Gastrocnemius medialis (tissue), 4 donors: ENCODE measurements around the gene KIF17. TPM values are rescaled to one million over a fixed set of nuclear protein-coding genes. Genes with fewer than 3 reads are reported as not detected.

ENCODE experiments used
- ATAC-seq, 2 donors: fragments of 150-250 bp; one replicate each; pipeline ENCODE4 v1.9.1; 2016
- DNase-seq, 2 donors: peaks; one replicate each; pipeline ENCODE4 v3.0.0-alpha.2; 2019
- H3K27ac ChIP-seq, 4 donors: fragments of 200-600 bp; sonication (generic); 1 replicate in 1 of 4; 2 replicates in 3 of 4; pipeline ENCODE4 v1.5.1; 2016 to 2018; ENCODE audit warnings: mild to moderate bottlenecking in 2 of 4, moderate library complexity in 1 of 4
- H3K27me3 ChIP-seq, 3 donors: fragments of 200-600 bp; sonication (generic) in 2 of 3; 1 replicate in 1 of 3; 2 replicates in 2 of 3; pipeline versions ENCODE4 v1.5.1 to v1.6.0; 2016 to 2019; ENCODE audit warnings: mild to moderate bottlenecking in 1 of 3, moderate library complexity in 1 of 3
- H3K36me3 ChIP-seq, 2 donors: fragments of 200-600 bp; sonication (generic) in 1 of 2; one replicate each; pipeline ENCODE4 v1.5.1; 2017 to 2018
- H3K4me1 ChIP-seq, 2 donors: fragments of 200-600 bp; sonication (generic) in 1 of 2; one replicate each; pipeline ENCODE4 v1.5.1; 2016 to 2017; ENCODE audit warnings: mild to moderate bottlenecking in 2 of 2
- H3K4me3 ChIP-seq, 4 donors: fragments of 200-600 bp; sonication (generic) in 3 of 4; 1 replicate in 1 of 4; 2 replicates in 3 of 4; pipeline ENCODE4 v1.5.1; 2016 to 2019; ENCODE audit warnings: mild to moderate bottlenecking in 2 of 4
- H3K9me3 ChIP-seq, 3 donors: fragments of 200-600 bp; sonication (generic) in 2 of 3; 1 replicate in 1 of 3; 2 replicates in 2 of 3; pipeline ENCODE4 v1.5.1; 2016 to 2019
- CTCF ChIP-seq, 5 experiments: fragments of 450-650 bp in 3 of 5; fragments of 200-600 bp in 2 of 5; sonication (generic) in 2 of 5; IDR thresholded peaks in 4 of 5; conservative IDR thresholded peaks in 1 of 5; 1 replicate in 4 of 5; 2 replicates in 1 of 5; pipeline ENCODE4 v1.5.1; 2016 to 2019; ENCODE audit warnings: antibody characterized with exemption in 5 of 5, mild to moderate bottlenecking in 3 of 5, moderate library complexity in 3 of 5
- POLR2A ChIP-seq, 2 donors: fragments of 450-650 bp; IDR thresholded peaks; one replicate each; pipeline ENCODE4 v1.6.1; 2017; ENCODE audit warnings: antibody characterized with exemption in 2 of 2, mild to moderate bottlenecking in 2 of 2, moderate library complexity in 2 of 2
- in situ Hi-C, 4 donors: fragments of 200-750 bp; cut with MboI; loops; one replicate each; pipeline versions ENCODE4 v1.15.0 to v1.8.0; 2017; ENCODE audit warnings: low sequenced_read_pairs in 4 of 4
- intact Hi-C: fragments of 100-400 bp; cut with DNase I; formaldehyde crosslinking; loops from one replicate; pipeline ENCODE4 v1.15.1; 2023; ENCODE audit warnings: low total_unique reads
- total RNA-seq, 4 donors: library from RNA; depleted of rRNA; stranded (reverse); fragments of >200 nt; gene quantifications; one replicate each; pipeline versions ENCODE4 v1.1.0 to v1.2.3, GENCODE V29; 2016

KIF17 gene
- total RNA-seq, 4 donors from 2014 or later: 2.6 to 3.8 (median 3.0) TPM

DNA sequence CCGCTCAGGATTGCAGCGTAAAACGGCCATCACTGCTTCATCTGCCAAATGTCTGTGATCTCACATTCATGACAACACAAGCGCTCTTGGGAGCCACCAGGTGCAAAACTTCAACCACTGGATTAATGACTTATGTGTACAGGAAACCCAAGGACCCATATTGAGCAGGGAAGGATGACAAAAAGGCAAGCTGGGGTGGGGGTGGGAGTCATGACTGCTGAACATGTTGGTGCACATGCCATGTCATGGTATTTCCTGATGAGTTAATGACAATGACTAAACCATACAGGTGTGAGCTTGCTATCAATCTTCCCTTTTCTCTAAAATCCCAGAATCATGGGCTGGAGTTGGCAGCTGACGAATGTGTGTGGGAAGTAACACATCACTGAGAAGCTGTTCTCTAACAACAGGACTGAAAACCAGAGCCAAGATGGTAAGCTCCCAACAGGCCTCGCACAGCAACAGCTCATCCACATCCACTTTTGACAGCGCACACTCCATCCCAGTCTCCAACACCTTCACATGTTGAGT is 17.8 kb upstream of the KIF17 start:
- H3K9me3 ChIP-seq: no peaks in the 10 kb centered on the region
- peaks cover 0 to 10% (median 7%) of the 10 kb centered on the region in 3 donors for H3K27me3 ChIP-seq
- H3K36me3 ChIP-seq: peaks cover 0 to 9% of the 10 kb centered on the region in 2 donors
- ATAC-seq: no peak
- no peak overlapping the region for H3K27ac ChIP-seq
- H3K4me1 ChIP-seq: peaks cover 21 to 28% of the 10 kb centered on the region in 2 donors
- H3K4me3 ChIP-seq: no peak overlapping the region
- in situ Hi-C loops: no loop called here
- intact Hi-C loops: no loop called here
- TF ChIP-seq CTCF (IDR thresholded peaks at IDR 0.05 in 4 of 5, conservative IDR thresholded peaks at IDR 0.05 in 1 of 5): no peak
- no peak for TF ChIP-seq POLR2A (IDR thresholded peaks at IDR 0.05)
- DNase-seq: no peak

GRCh38 chr1:20733360-20733975 is 15.7 kb upstream of the KIF17 start:
- TF ChIP-seq POLR2A (IDR thresholded peaks at IDR 0.05) (no peak), CTCF (IDR thresholded peaks at IDR 0.05 in 4 of 5, conservative IDR thresholded peaks at IDR 0.05 in 1 of 5) (no peak)
- ATAC-seq (peak; percentile 28 to 48), DNase-seq (no peak)
- Histone ChIP-seq H3K4me1 (peaks cover 8 to 15% of the 10 kb centered on the region in 2 donors), H3K27me3 (peaks cover 0 to 13% (median 7%) of the 10 kb centered on the region in 3 donors), H3K36me3 (peaks cover 0 to 9% of the 10 kb centered on the region in 2 donors), H3K9me3 (no peaks in the 10 kb centered on the region), H3K27ac (peak overlapping the region in 3 of 4 donors; percentile 26 to 59 (median 52)), H3K4me3 (peak overlapping the region; percentile 55 to 62 (median 58))
- in situ Hi-C loops (no loop called here), intact Hi-C loops (loop anchor here (5.0 kb wide), 2 partner anchors 54 to 211 kb away; partner anchors contain the start of gene HP1BP3)

- Histone ChIP-seq H3K9me3 (no peaks in the 10 kb centered on the region), H3K4me1 (peaks cover 8 to 15% of the 10 kb centered on the region in 2 donors), H3K27ac (peak within 1 kb of the TSS in 3 of 4 donors; percentile 26 to 59 (median 52)), H3K36me3 (peaks cover 0 to 9% of the 10 kb centered on the region in 2 donors), H3K27me3 (peaks cover 0 to 13% (median 7%) of the 10 kb centered on the region in 3 donors), H3K4me3 (peak within 1 kb of the TSS; percentile 55 to 62 (median 58))
- DNase-seq (peak; percentile 64 to 77), ATAC-seq (peak; percentile 85 to 87)
- no peak for TF ChIP-seq POLR2A (IDR thresholded peaks at IDR 0.05)
- peak in 4 of 5 experiments; percentile 17 to 42 (median 24) for TF ChIP-seq CTCF (IDR thresholded peaks at IDR 0.05 in 4 of 5, conservative IDR thresholded peaks at IDR 0.05 in 1 of 5)
- intact Hi-C loops (loop anchor here (1.0 to 5.0 kb wide), 3 partner anchors 35 to 210 kb away; partner anchors contain the start of gene HP1BP3), in situ Hi-C loops (no loop called here)
Measured at GRCh38 chr1:20732588-20733359, 15.0 kb upstream of the KIF17 start, which contains the start of gene SH2D5. Gene SH2D5 (minus strand): TSS chr1:20732703. CDS start chr1:20728044, 4,659 bp downstream.

DNA sequence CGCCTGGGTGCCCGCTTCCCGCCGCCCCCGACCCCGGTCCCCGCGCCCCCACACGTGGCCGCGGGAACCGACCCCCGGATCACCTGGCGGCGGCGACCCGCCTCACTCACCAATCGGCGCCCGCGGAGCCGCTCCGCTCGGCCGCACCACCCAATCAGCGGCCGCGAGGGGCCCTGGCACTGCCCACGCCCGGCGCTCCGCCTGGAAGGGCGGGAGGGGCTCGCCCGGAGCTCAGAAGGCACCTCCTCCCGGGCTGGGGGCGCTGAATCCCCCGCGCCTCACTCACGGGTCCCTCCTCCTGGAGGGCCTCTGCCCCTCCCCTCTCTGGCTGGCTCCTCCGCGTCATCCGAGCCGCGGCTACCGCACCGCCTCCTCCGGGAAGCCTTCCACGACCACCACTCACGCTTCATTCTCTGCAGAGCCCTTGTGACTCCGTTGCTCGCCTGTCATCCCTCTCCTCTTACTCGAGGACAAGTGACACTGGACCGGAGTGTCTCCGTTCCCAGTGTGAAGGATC is 14.3 kb upstream of the KIF17 start:
- DNase-seq: no peak
- TF ChIP-seq POLR2A (IDR thresholded peaks at IDR 0.05) (no peak), CTCF (IDR thresholded peaks at IDR 0.05 in 4 of 5, conservative IDR thresholded peaks at IDR 0.05 in 1 of 5) (no peak)
- peak overlapping the region in 1 of 4 donors; percentile 59 for H3K27ac ChIP-seq
- peak overlapping the region; percentile 55 to 62 (median 58) for H3K4me3 ChIP-seq
- in situ Hi-C loops (no loop called here), intact Hi-C loops (loop anchor here (1.0 to 5.0 kb wide), 3 partner anchors 35 to 210 kb away; partner anchors contain the start of gene HP1BP3)
- ATAC-seq: peak; percentile 33 to 47
- peaks cover 0 to 3% of the 10 kb centered on the region in 2 donors for H3K36me3 ChIP-seq
- H3K27me3 ChIP-seq: peaks cover 0 to 13% (median 7%) of the 10 kb centered on the region in 3 donors
- H3K9me3 ChIP-seq: no peaks in the 10 kb centered on the region
- H3K4me1 ChIP-seq: peaks cover 8 to 15% of the 10 kb centered on the region in 2 donors
